ENCODE data around the gene SLMAP. TPM values are rescaled to one million over a fixed set of nuclear protein-coding genes. Genes with fewer than 3 reads are reported as not detected.
A peak's percentile ranks its signal among the peaks of the same experiment; 100 is the strongest.

The SLMAP gene
- total and polyA plus RNA-seq, 2 of the 13 experiments (the other 11 are each of a cell fraction or from before 2014, with no cell fraction given) = 24.0 to 48.3 TPM

- no peak for TF ChIP-seq ZNF770 (CRISPR knock-in tag; IDR thresholded peaks at IDR 0.05)
- TF ChIP-seq ZFP36L2 (CRISPR knock-in tag; IDR thresholded peaks at IDR 0.05) = no peak
- TF ChIP-seq NFE2L2 (IDR thresholded peaks at IDR 0.05; ENCODE audit: low read length) = no peak
- TF ChIP-seq GFI1 (CRISPR knock-in tag; IDR thresholded peaks at IDR 0.05; ENCODE audit: borderline replicate concordance) = peak; percentile 50; the same call in 1 of the 2 replicates
- TF ChIP-seq HNRNPLL (IDR thresholded peaks at IDR 0.05; ENCODE audit: low read depth, low read length, poor library complexity, severe bottlenecking) = peak; percentile 50
- peak; percentile 81 for TF ChIP-seq MEF2D (CRISPR knock-in tag; IDR thresholded peaks at IDR 0.05)
- TF ChIP-seq CBX5 (CRISPR knock-in tag; IDR thresholded peaks at IDR 0.05; ENCODE audit: borderline replicate concordance) = peak; percentile 86; the same call in 1 of the 2 replicates
- TF ChIP-seq RFX5 (IDR thresholded peaks at IDR 0.05; ENCODE audit: low read depth, low read length) = no peak
- TF ChIP-seq ZBTB7A (CRISPR knock-in tag; IDR thresholded peaks at IDR 0.05) = no peak
- TF ChIP-seq ZNF816 (CRISPR knock-in tag; IDR thresholded peaks at IDR 0.05; ENCODE audit: borderline replicate concordance) = no peak; the same call in 1 of the 2 replicates
- TF ChIP-seq MTF2 (CRISPR knock-in tag; IDR thresholded peaks at IDR 0.05; ENCODE audit: borderline replicate concordance) = no peak
- TF ChIP-seq ZNF703 (CRISPR knock-in tag; IDR thresholded peaks at IDR 0.05; ENCODE audit: borderline replicate concordance) = no peak
- TF ChIP-seq ZC3H4 (CRISPR knock-in tag; IDR thresholded peaks at IDR 0.05; ENCODE audit: borderline replicate concordance) = no peak
- TF ChIP-seq ZNF33A (CRISPR knock-in tag; IDR thresholded peaks at IDR 0.05; ENCODE audit: borderline replicate concordance) = 0 out of 2 replicates have a peak, but pooled peaks have one; percentile 44
- 0 out of 2 replicates have a peak, but pooled peaks have one; percentile 54 for TF ChIP-seq MYNN (CRISPR knock-in tag; IDR thresholded peaks at IDR 0.05; ENCODE audit: low read depth)
- TF ChIP-seq RBAK (CRISPR knock-in tag; IDR thresholded peaks at IDR 0.05) = no peak
- no peak for TF ChIP-seq ZNF124 (CRISPR knock-in tag; IDR thresholded peaks at IDR 0.05)
- TF ChIP-seq ZNF549 (CRISPR knock-in tag; IDR thresholded peaks at IDR 0.05) = no peak
- TF ChIP-seq HDAC2 (CRISPR knock-in tag; IDR thresholded peaks at IDR 0.05) = peak; percentile 58
- no peak for TF ChIP-seq ZNF225 (CRISPR knock-in tag; IDR thresholded peaks at IDR 0.05)
- TF ChIP-seq, protein P1, sequence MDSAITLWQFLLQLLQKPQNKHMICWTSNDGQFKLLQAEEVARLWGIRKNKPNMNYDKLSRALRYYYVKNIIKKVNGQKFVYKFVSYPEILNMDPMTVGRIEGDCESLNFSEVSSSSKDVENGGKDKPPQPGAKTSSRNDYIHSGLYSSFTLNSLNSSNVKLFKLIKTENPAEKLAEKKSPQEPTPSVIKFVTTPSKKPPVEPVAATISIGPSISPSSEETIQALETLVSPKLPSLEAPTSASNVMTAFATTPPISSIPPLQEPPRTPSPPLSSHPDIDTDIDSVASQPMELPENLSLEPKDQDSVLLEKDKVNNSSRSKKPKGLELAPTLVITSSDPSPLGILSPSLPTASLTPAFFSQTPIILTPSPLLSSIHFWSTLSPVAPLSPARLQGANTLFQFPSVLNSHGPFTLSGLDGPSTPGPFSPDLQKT (CRISPR knock-in tag; IDR thresholded peaks at IDR 0.05; ENCODE audit: borderline replicate concordance) = no peak
- TF ChIP-seq ZNF274 (CRISPR knock-in tag; IDR thresholded peaks at IDR 0.05) = no peak; the same call in none of the 2 replicates
- TF ChIP-seq ZNF792 (CRISPR knock-in tag; IDR thresholded peaks at IDR 0.05) = peak; percentile 82
- no peak for TF ChIP-seq IRF1 (CRISPR knock-in tag; IDR thresholded peaks at IDR 0.05; ENCODE audit: low read depth)
- no peak for TF ChIP-seq ZNF24 (IDR thresholded peaks at IDR 0.05)
- peak; percentile 78 for TF ChIP-seq SALL1 (CRISPR knock-in tag; IDR thresholded peaks at IDR 0.05)
- TF ChIP-seq HCFC1 (IDR thresholded peaks at IDR 0.05; ENCODE audit: low read depth, low read length) = peak; percentile 86
- TF ChIP-seq, protein P2, sequence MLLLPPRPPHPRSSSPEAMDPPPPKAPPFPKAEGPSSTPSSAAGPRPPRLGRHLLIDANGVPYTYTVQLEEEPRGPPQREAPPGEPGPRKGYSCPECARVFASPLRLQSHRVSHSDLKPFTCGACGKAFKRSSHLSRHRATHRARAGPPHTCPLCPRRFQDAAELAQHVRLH (CRISPR knock-in tag; IDR thresholded peaks at IDR 0.05; ENCODE audit: borderline replicate concordance, low read depth) = peak; percentile 22; the same call in 1 of the 2 replicates
Measured at GRCh38 chr3:57755741-57756527, at the start of gene SLMAP (continued).
